ENCODE measurements around the gene NET1. TPM values are rescaled to one million over a fixed set of nuclear protein-coding genes. Genes with fewer than 3 reads are reported as not detected.

Gene NET1
- total RNA-seq, 2 experiments from 2014 or later = 37.1 to 40.0 TPM

DNA sequence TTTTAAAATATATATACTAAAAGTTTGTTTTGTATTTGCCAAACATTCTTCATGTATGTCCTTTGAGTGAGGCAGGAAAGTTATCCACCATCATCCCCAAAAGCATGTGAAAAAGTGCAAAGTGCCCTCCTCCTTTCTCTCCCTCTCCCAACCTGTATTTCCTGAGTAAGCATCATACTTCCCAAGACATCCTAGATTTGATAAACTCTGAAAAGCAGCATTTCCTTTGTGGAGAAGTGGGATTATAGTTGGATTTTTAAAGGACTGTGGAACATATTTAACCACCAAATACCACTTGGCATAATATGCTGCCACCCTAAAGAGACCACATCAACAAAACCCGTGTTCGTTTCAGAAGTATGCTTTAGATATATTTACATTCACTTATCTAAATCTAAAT is 36.9 kb downstream of the NET1 start:
- Mint-ChIP-seq H3K27me3 (no peaks in the 10 kb centered on the region), H3K9me3 (no peaks in the 10 kb centered on the region), H3K36me3 (ENCODE audit: low read depth) (peaks cover 37% of the 10 kb centered on the region), H3K4me3 (no peak overlapping the region), H3K4me1 (peaks cover 42% of the 10 kb centered on the region), H3K27ac (no peak overlapping the region)
- ChIA-PET POLR2A (no interaction called here), CTCF (interaction anchor here (9.6 kb wide), 1 partner anchor 174 kb away, joined by 204 read pairs; no protein-coding TSS in a partner anchor)
- no peak for DNase-seq

DNA sequence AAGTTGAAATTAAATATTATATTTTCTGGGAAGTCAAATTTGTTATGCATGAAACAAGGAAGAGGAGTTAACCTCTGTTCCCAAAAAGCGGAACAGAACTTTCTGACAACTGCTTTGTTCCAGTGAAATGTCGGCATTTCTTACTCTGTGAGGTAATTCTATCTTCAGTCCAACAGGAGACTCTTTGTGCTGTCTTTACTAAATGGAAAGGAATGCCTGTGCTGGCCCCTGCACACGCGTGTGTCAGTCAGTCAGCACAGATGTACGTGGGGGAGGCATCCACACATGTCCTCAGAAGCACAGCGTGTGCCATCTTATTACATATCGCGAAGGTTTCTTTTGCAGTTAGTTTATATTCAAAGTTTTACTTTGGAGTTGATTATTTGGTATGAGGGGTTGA is 37.5 kb downstream of the NET1 start:
- Mint-ChIP-seq H3K4me1 (peaks cover 36% of the 10 kb centered on the region), H3K36me3 (ENCODE audit: low read depth) (peaks cover 36% of the 10 kb centered on the region), H3K27ac (no peak overlapping the region), H3K27me3 (no peaks in the 10 kb centered on the region), H3K9me3 (no peaks in the 10 kb centered on the region), H3K4me3 (no peak overlapping the region)
- POLR2A ChIA-PET = no interaction called here
- CTCF ChIA-PET = no interaction called here
- DNase-seq = no peak

DNA sequence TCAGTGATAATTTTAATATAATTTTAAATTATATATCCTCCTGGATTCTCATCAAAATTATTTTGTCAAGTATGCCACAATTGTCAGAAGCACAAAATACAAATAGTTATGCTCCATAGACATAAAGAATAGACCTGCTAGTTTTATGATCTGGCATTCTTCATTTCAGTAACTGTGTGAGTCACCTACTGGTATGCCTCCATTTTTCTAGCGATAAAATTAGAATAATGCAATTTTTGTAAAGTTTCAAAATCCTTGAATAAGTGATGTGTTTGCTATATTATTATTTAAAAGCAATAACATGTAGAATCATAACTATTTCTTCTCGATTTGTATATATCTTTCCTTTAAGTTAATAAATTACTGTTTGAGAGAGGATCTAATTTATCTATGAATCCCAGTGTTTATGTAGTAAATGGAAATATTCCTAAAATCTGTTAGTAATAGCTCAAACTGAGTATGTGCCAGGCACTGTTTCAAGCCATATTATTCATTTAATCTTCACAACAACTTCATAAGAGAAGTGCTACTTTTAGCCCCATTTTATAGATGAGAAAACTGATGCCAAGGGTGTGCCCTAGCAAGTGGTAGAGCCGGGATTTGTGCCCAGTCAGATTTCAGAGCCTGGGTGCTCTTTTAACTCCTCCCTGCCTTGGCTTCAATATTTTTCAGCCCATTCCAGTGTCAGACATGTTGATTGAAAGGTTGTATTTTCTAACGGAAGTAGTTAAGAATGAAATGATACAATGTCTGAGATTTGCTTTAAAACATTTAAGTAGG is 38.4 kb downstream of the NET1 start:
- POLR2A ChIA-PET = no interaction called here
- no peaks in the 10 kb centered on the region for H3K27me3 Mint-ChIP-seq
- H3K27ac Mint-ChIP-seq = no peak overlapping the region
- H3K4me3 Mint-ChIP-seq = no peak overlapping the region
- CTCF ChIA-PET = interaction anchor here (1.3 kb wide), 1 partner anchor 16 kb away, joined by 3 read pairs; no protein-coding TSS in a partner anchor
- H3K9me3 Mint-ChIP-seq = no peaks in the 10 kb centered on the region
- H3K4me1 Mint-ChIP-seq = peaks cover 34% of the 10 kb centered on the region
- no peak for DNase-seq
- H3K36me3 Mint-ChIP-seq (ENCODE audit: low read depth) = peaks cover 41% of the 10 kb centered on the region

DNA sequence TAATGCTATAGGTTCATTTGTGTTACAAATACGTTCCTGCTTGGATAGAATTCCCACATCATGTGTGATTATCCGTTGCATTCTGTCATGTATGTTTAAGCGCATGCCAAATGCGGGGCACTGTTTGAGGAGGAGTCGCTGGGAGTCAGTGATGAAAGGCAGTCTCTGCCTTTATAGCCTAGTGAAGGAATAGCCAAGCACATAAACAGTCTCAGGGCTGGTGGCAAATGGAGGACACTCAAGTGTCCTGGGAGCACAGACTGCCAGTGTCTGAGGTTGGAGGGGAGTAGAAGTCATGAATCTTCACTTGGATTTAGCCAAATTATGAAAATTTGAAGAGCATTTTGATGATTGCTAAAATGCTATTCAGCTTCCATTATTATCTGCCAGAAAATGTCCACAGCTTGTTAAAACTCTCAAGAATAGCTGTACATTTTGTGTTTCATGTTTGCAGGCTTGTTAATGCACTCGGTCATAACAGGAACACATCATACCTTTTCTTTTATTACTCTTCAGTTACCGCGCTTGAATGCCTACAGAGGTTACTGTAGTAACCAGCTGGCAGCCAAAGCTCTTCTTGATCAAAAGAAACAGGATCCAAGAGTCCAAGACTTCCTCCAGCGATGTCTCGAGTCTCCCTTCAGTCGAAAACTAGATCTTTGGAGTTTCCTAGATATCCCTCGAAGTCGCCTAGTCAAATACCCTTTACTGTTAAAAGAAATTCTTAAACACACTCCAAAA is 41.6 kb downstream of the NET1 start:
- H3K27me3 Mint-ChIP-seq = no peaks in the 10 kb centered on the region
- H3K4me1 Mint-ChIP-seq = peaks cover 10% of the 10 kb centered on the region
- no peaks in the 10 kb centered on the region for H3K9me3 Mint-ChIP-seq
- no peak overlapping the region for H3K4me3 Mint-ChIP-seq
- DNase-seq = no peak
- ChIA-PET CTCF (interaction anchor here (1.3 to 2.5 kb wide), 2 partner anchors 169 to 175 kb away, joined by 4 to 7 read pairs; no protein-coding TSS in a partner anchor), POLR2A (no interaction called here)
- H3K27ac Mint-ChIP-seq = no peak overlapping the region
- peaks cover 62% of the 10 kb centered on the region for H3K36me3 Mint-ChIP-seq (ENCODE audit: low read depth)

DNA sequence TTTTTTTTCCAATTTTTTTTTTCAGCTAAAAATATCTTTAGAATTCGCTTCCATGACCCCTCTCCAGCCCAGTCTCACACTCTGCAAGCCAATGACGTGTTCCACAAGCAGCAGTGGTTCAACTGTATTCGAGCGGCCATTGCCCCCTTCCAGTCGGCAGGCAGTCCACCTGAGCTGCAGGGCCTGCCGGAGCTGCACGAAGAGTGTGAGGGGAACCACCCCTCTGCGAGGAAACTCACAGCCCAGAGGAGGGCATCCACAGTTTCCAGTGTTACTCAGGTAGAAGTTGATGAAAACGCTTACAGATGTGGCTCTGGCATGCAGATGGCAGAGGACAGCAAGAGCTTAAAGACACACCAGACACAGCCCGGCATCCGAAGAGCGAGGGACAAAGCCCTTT is 44.2 kb downstream of the NET1 start:
- Mint-ChIP-seq H3K36me3 (ENCODE audit: low read depth) (peaks cover 68% of the 10 kb centered on the region), H3K9me3 (no peaks in the 10 kb centered on the region), H3K27ac (no peak overlapping the region), H3K27me3 (no peaks in the 10 kb centered on the region), H3K4me3 (no peak overlapping the region), H3K4me1 (peaks cover 3% of the 10 kb centered on the region)
- DNase-seq = no peak
- ChIA-PET CTCF (interaction anchor here (1.4 kb wide), 1 partner anchor 167 kb away, joined by 6 read pairs; no protein-coding TSS in a partner anchor), POLR2A (no interaction called here)

DNA sequence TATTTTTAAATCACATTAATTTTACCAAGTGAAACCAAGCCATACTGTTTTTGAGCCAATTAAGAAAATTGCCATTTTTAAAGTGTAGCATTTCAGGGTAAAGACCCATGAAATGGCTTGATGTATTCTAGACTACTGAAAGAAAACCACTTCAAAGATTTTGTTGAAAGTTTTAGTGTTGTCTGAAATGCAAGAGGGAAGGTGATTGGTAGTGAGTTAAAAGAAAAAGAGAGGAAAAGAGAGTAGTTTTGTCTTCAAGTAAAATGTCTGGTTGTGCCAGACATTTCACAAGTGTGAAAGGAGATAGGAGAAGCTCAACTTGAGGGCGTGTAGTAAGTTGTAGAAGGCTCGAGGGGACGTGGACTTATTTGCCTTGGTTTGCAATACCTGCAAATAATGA is 45.4 kb downstream of the NET1 start:
- no peak overlapping the region for H3K4me3 Mint-ChIP-seq
- no peak overlapping the region for H3K27ac Mint-ChIP-seq
- no peak for DNase-seq
- POLR2A ChIA-PET = no interaction called here
- H3K9me3 Mint-ChIP-seq = no peaks in the 10 kb centered on the region
- peaks cover 3% of the 10 kb centered on the region for H3K4me1 Mint-ChIP-seq
- CTCF ChIA-PET = no interaction called here
- H3K36me3 Mint-ChIP-seq (ENCODE audit: low read depth) = peaks cover 58% of the 10 kb centered on the region
- H3K27me3 Mint-ChIP-seq = no peaks in the 10 kb centered on the region

DNA sequence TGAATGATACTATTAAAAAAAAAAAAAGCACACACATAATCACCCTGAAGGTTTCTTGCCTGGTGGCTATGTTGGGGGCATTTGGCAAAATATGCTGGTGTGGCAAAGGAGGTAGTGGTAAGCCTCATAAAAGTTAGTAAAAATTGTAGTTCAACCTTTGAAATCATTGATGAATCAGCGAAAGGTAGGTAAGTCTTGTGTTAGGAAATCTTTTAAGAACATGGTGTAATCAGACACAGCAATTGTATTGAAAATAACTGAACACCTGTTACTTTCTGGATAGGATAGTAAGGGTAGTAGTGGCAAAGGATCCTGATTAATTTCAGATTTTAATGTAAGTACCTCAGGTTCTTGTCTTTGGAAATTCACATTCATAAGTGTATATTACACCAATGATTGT is 46.1 kb downstream of the NET1 start:
- H3K36me3 Mint-ChIP-seq (ENCODE audit: low read depth) = peaks cover 52% of the 10 kb centered on the region
- no peak for DNase-seq

DNA sequence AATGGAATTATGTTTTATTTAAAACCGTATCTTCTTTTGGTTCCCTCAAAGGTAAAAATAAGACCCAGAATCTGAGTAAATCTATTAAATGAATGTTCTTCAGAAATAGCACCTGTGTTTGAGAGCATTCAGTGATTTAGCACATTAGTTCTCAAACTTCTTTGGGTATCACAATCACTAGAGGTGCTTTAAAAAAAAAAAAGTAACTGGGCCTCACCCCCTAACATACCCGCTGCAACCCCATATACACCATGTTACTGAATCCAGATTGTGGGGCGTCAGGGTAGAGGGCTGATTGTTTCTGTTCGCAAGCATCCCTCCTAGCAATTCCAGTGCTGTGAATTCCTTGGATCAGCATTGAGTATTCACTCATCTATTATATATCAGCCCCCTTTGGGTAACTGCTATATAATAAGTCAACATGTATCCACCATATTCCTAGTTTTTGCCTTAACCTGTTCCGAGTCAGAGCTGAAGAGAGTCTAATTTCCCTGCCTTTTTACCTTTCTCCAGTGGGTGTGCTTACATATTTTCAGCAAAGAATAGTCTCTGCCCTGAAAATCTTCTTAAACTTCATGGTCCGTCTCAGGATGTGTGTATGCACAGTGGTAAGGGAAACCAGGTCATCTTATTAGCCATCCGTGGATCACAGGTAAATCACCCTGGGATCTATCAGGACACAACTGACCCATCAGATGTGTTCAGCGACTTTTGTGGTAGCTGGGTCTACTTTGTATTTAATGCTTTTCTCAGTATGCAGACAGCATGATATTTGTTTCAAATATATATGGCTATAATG is 46.8 kb downstream of the NET1 start:
- Mint-ChIP-seq H3K27me3 (no peaks in the 10 kb centered on the region), H3K9me3 (no peaks in the 10 kb centered on the region), H3K27ac (no peak overlapping the region), H3K4me3 (no peak overlapping the region), H3K4me1 (peaks cover 3% of the 10 kb centered on the region), H3K36me3 (ENCODE audit: low read depth) (peaks cover 45% of the 10 kb centered on the region)
- ChIA-PET CTCF (no interaction called here), POLR2A (no interaction called here)
- no peak for DNase-seq

More for the DNA sequence above, 46.1 kb downstream of the NET1 start:
- ChIA-PET CTCF (no interaction called here), POLR2A (no interaction called here)
- H3K27ac Mint-ChIP-seq = no peak overlapping the region
- H3K4me1 Mint-ChIP-seq = peaks cover 3% of the 10 kb centered on the region
- no peaks in the 10 kb centered on the region for H3K9me3 Mint-ChIP-seq
- no peak overlapping the region for H3K4me3 Mint-ChIP-seq
- H3K27me3 Mint-ChIP-seq = no peaks in the 10 kb centered on the region

DNA sequence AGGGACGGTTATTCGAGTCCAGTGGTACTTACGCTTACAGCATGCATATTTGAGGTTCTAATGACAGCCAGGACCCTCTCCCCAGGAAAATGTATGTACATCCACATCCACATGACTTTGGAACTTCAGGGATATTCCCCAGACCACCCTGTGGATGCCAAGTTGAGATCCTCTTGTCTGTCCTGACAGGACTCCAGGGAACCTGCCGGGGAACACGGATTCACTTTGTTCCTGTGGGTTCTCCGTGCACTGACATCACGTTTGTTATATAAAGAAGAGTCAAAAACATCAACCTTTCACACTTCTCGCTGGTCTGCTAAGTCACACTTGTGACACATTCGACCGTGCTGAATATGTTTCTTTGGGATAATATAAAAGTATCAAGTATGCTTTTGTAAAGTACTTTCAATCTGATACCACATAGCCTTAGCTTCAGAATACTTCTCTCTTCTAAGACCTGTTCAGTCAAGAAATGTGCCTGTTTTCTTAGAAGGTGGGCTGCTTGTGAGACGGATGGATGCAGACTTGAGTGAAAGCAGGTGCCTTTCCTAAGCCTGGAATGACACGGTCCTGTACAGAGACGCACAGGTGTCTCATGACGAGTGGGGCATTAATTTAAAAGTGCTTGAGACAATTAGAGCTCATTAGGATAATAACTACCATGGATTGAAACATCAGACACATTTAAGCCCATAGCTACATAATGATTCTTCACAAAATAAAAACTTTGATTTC is 48.3 kb downstream of the NET1 start:
- Mint-ChIP-seq H3K27ac (no peak overlapping the region), H3K4me1 (peaks cover 3% of the 10 kb centered on the region), H3K9me3 (no peaks in the 10 kb centered on the region), H3K27me3 (no peaks in the 10 kb centered on the region), H3K36me3 (ENCODE audit: low read depth) (peaks cover 33% of the 10 kb centered on the region), H3K4me3 (no peak overlapping the region)
- ChIA-PET CTCF (interaction anchor here (0.6 to 2.5 kb wide), 5 partner anchors 18 to 646 kb away, joined by 3 to 9 read pairs (median 4); no protein-coding TSS in a partner anchor), POLR2A (no interaction called here)
- DNase-seq = no peak

DNA sequence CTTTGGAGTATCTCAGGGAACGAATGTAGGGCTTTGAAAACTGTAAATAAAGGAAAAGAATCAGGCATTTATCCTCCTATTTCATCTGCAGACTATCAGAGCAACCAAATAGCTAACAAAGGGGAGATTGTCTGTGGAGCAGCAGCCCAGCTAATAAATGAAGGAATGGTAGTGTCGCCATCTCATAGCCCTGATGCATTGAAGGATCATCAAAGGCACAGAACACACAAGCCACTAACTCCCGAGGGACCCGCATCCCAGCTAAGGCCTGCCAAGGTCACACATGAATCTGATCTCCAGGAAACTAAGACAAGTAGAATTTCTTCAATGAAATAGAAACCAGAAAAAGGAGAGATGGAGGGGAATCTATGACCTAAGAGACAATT is 48.8 kb downstream of the NET1 start:
- no peak for DNase-seq
- POLR2A ChIA-PET = no interaction called here
- Mint-ChIP-seq H3K27me3 (no peaks in the 10 kb centered on the region), H3K27ac (no peak overlapping the region), H3K9me3 (no peaks in the 10 kb centered on the region), H3K4me3 (no peak overlapping the region), H3K36me3 (ENCODE audit: low read depth) (peaks cover 27% of the 10 kb centered on the region), H3K4me1 (peaks cover 3% of the 10 kb centered on the region)
- CTCF ChIA-PET = interaction anchor here (0.6 to 2.5 kb wide), 4 partner anchors 18 to 611 kb away, joined by 3 to 9 read pairs (median 4); no protein-coding TSS in a partner anchor

DNA sequence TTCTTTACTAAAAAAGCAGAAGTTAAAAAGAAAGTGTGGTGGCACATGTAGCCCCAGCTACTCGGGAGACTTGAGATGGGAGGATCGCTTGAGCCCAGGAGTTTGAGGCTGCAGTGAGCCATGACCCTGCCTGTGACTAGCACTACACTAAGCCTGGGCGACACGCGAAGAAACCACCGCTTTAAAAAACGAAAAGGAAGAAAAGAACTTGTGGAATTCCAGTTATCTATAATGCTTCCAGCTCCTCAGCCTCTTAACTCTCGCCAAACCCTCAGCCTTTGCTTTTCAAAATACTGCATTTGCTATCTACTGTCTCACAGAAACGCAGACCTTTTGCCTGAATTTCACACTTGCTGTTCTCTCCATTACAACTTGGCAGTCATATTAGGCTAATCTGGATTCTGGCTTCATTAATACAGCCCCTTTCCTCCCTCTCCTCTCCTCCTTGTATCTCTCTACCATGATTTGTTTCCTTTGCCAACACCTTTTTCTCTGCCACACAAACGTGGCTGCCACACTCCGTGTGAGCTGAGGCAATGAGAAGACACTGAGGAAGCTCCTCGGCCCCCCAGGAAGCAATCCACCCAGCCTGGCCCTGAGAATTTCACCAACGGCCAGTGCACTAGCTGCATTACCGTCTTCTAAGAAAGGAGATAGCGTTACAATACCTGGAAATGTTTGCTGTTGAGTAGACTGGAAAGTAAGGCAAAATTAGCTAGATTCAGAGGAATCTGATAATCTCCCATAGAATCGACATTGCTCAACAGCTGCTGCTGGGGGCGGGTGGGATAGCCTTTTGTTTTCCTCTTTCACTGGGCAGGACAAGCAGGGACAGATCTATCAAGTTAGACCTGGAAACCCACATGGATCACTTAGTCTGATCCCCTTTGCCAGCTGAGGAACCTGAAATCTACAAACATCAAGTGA is 49.8 kb downstream of the NET1 start:
- Mint-ChIP-seq H3K27me3 (no peaks in the 10 kb centered on the region), H3K4me3 (no peak overlapping the region), H3K4me1 (peaks cover 3% of the 10 kb centered on the region), H3K36me3 (ENCODE audit: low read depth) (peaks cover 20% of the 10 kb centered on the region), H3K27ac (no peak overlapping the region), H3K9me3 (no peaks in the 10 kb centered on the region)
- CTCF ChIA-PET = interaction anchor here (0.6 to 2.5 kb wide), 4 partner anchors 11 to 168 kb away, joined by 3 to 9 read pairs (median 5); no protein-coding TSS in a partner anchor
- no peak for DNase-seq
- POLR2A ChIA-PET = interaction anchor here (1.3 kb wide), 1 partner anchor 14 kb away, joined by 3 read pairs; no protein-coding TSS in a partner anchor

Data from activated CD4-positive, alpha-beta memory T cell treated with anti-CD3 and anti-CD28 coated beads, Interleukin-2, amount 10 ng/mL, durations not matched to agents 7 days and 5 days (primary cell).